Right hindlimb (tissue), 1 donor: ENCODE data around the gene SLC38A2.

Experiments
- DNase-seq: peaks from one replicate; pipeline ENCODE4 v3.0.0-alpha.2; 2018

The SLC38A2 gene

DNA sequence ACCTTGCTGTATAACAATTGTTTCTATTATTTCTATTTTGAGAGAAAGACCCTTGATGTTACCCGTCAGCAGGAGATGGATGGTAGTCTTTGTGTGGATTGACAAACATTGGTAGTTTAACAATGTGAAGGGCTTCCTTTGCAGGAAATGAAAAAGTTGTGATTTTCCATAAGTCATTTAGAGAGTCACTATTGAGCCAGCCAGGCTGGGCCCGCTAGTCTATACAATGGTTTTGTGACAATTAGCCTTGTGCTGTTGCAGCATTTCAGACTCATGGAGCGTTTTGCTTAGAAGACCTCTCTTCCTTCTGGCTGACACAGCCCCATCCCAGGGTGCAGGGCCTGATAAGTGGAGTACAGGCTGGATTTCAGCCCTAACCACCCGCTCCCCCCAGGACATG, 18.3 kb upstream of the SLC38A2 start:
- DNase-seq: no peak

- no peak for DNase-seq
Observed at GRCh38 chr12:46390304-46390703, 17.7 kb upstream of the SLC38A2 start.

DNA sequence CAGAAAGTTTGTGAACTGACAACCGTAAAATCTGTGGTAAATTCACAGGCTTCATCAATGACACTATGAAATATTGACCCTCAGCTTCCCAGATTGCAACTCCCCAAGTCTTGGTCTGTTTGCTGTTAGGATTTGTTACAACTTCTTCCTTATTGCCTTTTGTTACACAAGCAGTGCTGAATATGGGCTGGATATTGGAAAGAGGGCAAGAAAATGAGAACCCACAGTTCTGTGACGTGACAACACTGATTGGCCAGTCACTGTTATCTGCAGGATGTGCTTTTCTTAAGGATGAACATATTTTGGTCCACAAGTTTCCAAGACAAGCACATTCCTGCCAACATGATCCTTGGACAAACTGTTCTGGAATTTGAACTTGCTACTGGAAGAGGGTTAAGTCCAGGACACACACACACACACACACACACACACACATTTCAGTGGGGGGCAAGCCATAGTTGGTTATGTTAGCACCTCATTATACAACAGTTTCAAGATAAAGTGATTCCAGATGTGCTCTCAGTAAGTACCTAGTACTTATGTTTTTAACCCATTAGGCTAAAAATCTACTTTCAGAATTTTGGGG, 16.6 kb upstream of the SLC38A2 start:
- DNase-seq: peak; percentile 52

DNA sequence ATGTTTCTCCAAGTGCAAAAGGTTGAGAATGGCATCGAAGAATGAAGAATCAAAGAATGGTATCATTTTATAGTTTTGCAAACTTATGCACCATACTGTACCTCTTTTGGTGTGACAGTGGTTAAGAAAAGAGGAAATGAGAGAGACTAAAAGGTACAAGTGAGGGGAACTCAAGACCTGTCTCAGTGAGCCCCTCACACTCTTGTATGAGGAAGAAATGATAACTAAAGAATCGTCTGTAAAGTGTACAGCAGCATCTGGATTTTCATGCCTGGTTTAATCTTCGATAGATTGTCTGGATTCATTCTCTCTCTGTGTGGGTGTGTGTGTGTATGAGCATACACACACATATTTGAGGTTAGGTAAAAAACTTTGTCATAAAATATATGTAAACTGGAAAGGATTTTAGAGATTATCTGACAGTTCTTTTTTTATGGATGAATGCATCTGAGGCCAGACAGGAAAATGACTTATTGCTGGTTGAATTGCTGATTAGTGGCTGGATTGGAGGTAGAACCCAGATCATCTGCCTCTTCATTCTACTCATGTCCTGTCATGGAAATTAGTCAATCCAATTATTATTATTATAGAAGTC, 16.0 kb upstream of the SLC38A2 start:
- DNase-seq: no peak

DNA sequence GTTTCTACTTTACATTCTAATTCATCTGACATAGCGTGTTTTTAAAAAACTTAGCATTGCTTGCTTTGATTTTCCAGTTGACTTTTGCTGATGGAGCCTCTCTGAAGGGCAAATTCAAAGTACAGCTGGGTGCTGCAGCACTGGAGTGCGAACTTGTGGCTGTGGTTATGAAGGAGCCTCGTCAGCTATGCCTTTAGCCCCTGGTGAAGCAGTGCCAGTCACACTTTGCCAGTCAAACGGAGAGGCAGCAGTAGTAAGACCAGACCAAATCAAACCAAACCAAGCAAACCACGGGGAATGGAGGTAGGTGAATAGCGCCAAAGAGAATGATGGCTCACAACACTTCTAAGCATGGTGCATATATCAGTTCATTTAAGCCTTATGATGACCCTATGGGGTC, 15.1 kb upstream of the SLC38A2 start:
- no peak for DNase-seq

- peak; percentile 73 for DNase-seq
Observed at GRCh38 chr12:46386877-46387629, 14.5 kb upstream of the SLC38A2 start.

GRCh38 chr12:46386360-46386867, 13.8 kb upstream of the SLC38A2 start:
- DNase-seq: no peak

DNA sequence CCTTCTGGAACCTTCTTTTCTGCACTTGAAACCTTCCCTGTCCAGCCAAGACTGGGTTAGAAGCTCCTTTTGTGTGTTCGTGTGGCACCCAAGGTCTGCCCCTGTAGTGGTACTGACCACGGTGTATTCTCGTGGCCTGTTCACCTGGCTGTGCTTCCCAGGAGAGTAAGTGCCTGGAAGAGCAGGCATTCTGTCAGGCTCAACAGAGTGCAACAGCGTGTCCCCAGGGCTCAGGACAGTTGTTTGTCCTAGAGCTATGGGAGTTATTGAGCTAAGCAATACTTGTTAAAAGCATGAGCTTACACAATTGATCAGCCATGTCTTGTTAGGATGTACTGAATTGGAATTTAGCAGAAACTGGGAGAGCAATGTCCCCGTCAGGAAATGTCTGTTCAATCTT, 12.9 kb upstream of the SLC38A2 start:
- peak; percentile 22 for DNase-seq

DNA sequence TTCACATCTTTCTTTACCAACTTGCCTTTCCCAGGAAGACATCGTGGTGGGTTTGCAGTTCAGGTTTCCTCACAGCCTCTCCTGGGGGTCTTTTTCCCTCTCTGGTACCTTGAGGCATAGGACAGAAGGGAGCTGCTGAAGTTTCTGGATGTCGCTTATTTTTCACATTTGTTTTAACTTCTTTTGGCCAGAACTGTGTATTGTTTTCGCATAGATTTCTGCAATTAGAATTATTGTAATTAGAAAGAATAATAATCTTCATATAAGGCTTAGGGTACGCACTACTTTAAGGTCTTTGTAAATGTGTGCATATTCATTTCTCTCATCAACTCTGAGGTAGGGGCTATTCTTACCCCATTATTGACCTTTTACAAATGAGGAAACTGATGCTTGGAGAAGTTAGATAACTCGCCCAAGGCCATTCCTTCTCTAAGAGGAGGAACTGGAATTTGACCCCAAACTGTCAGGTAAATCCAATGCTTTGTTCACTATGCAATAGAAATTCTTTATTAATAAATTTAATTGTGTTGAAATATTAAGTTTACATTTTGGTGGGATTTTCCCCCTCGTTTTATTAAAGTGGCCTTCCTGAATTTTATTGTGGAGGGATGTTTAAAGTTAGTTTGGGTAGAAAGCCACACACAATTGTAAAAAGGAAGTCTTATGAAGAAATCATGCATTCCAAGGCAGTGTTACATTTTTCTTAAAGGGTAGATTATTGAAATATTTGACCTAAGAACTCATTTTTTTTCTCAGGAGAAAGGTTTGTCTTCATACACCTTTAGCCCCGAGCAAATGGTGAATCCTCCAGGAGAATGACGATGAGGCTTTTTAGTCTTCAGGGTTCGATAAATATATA, 12.1 kb upstream of the SLC38A2 start:
- no peak for DNase-seq

GRCh38 chr12:46383654-46384450, 11.3 kb upstream of the SLC38A2 start:
- peak; percentile 94 for DNase-seq

- DNase-seq: peak; percentile 99
Observed at GRCh38 chr12:46382964-46383653, 10.5 kb upstream of the SLC38A2 start.

DNA sequence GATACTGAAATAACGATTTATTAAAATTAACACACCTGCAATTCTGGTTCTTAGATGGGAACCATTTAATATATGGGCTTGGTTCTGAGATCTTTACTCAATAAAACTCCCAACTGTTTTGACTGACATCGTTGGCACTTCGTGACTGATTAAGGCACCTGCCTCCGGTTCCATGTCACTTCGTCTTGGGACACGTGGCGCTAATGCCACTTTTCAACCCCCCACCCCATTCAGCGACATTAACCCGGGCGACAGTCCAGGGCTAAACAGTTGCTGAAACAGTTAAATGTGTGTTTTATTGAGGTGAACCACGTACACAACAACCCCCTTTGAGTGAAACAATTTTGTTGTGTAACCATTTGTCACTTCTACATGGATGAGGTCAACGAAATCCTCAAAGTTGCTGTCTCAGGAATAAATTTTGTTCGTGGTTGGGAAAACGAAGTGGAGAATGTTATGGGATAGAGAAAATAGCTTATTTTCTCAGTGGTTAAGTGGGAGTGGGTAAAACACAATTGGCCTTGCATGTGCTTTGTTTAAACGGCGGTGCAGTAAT, 9.9 kb upstream of the SLC38A2 start:
- DNase-seq: no peak

- no peak for DNase-seq
Observed at GRCh38 chr12:46380881-46381280, 8.3 kb upstream of the SLC38A2 start.

DNA sequence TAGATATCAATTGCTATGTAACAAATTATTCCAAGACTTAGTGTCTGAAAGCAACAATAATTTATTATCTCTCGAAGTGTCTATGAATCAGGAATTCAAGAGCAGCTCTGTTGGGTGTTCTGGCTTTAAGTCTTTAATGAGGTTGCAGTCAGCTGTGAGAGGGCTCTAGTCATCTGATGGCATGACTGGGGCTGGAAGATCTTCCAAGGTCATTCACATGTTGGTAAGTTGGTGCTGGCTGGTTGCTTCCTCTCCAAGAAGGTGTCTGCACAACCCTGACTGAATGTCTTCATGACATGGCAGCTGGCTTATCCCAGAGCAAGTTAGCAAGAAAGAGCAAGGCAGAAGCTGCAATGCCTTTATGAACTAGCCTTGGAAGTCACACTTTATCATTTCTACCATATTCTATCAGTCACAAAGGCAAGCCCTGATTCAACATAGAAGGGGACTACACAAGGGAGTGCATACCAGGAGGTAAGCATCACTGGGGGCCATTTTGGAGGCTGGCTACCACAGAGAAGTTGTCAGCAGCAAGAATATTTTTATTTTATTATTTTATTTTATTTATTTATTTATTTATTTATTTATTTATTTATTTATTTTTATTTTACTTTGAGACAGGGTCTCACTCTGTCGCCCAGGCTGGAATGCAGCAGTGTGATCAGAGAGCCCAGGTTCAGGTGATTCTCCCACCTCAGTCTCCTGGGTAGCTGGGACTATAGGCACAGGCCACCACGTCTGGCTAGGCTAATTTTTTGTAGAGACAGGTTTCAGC, 7.6 kb upstream of the SLC38A2 start:
- DNase-seq: no peak

GRCh38 chr12:46379352-46379751, 6.8 kb upstream of the SLC38A2 start:
- DNase-seq: no peak

GRCh38 chr12:46378530-46378929, 6.0 kb upstream of the SLC38A2 start:
- DNase-seq: no peak

- DNase-seq: no peak
Observed at GRCh38 chr12:46377678-46378077, 5.1 kb upstream of the SLC38A2 start.

- no peak for DNase-seq
Observed at GRCh38 chr12:46376579-46376978, 4.0 kb upstream of the SLC38A2 start.

GRCh38 chr12:46374711-46375110, 2.1 kb upstream of the SLC38A2 start:
- DNase-seq: no peak

DNA sequence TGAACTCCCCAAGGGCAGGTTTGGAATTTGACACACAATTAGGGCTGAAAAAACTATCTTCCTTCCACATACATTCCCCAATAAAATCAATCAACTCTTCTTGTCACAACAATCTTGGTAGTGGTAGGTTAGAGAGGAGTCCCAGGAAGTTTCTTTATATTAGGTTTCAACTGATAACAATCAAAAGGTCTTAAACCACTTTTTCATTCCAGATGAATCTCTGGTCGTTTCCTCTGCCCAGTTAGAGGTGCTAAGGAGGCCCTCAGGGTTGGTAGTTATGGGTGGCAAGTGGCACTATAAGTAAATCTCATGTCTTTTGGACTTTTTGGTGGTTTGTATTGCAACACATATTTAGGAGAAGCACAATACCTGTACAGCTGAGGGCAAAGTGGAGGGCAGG, 1.7 kb upstream of the SLC38A2 start:
- DNase-seq: no peak
